ENCODE results near the gene DPM3. TPM values are rescaled to one million over a fixed set of nuclear protein-coding genes. Genes with fewer than 3 reads are reported as not detected.

Gene DPM3
- total RNA-seq, 1 experiment from 2014 or later, result 73.5 TPM

DNA sequence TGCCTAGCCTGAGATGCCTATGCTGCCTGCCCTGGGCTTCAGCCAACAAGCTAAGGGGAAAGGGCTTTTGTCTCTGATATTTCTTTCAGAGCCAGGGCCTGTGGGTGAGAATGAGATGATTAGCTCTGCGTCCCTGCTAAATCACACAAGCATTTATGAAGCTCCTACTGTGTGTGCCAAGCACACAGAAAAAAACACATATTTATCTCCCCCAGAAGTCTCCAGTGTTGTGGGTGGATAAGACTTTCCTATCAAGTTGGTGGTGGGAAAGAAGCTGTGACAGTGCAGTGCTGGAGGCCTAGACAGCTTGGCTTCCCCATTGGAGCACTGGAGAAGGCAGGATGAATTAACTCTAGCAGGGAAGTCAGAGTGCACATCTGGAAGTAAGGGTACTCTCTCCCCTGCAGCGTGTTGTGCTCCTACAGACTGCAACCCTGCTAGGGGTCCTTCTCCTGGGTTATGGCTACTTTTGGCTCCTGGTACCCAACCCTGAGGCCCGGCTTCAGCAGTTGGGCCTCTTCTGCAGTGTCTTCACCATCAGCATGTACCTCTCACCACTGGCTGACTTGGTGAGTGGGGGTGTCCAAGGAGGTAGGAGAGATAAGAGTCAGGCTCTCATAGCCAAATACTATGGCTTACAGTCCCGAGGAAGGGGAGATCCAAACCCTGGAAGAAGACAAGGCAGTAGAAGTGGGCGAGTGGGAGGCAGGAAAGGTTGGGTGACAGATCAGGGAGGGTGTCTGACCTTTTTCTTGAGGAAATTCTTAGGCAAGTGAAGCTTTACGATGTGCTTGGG is 3.0 kb downstream of the DPM3 start (continued):
- TF ChIP-seq, protein P1, sequence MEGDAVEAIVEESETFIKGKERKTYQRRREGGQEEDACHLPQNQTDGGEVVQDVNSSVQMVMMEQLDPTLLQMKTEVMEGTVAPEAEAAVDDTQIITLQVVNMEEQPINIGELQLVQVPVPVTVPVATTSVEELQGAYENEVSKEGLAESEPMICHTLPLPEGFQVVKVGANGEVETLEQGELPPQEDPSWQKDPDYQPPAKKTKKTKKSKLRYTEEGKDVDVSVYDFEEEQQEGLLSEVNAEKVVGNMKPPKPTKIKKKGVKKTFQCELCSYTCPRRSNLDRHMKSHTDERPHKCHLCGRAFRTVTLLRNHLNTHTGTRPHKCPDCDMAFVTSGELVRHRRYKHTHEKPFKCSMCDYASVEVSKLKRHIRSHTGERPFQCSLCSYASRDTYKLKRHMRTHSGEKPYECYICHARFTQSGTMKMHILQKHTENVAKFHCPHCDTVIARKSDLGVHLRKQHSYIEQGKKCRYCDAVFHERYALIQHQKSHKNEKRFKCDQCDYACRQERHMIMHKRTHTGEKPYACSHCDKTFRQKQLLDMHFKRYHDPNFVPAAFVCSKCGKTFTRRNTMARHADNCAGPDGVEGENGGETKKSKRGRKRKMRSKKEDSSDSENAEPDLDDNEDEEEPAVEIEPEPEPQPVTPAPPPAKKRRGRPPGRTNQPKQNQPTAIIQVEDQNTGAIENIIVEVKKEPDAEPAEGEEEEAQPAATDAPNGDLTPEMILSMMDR (IDR thresholded peaks at IDR 0.05), result no peak
- TF ChIP-seq SOX15 (CRISPR knock-in tag; IDR thresholded peaks at IDR 0.05), result no peak

DNA sequence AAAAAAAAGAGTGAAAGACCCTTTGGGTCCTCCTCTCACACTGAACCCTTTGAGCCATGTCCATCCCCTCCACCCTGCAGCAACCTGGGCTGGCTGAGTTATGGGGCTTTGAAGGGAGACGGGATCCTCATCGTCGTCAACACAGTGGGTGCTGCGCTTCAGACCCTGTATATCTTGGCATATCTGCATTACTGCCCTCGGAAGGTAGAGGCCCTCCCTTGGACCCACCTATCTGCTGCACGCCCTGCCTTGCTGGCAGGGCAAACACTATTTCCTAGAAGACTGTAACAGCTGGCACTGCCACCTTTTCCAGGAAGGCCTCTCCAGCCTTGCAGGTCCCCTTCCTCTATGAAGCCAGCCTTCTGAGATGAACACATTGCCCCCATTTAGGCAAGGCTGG is 3.6 kb downstream of the DPM3 start:
- DNase-seq (ENCODE audit: low spot score) (no peak), ATAC-seq (no peak)
- peaks cover 11% of the 10 kb centered on the region for H3K27me3 Mint-ChIP-seq (ENCODE audit: low read depth)
- ChIA-PET POLR2A (interaction anchor here (1.1 to 1.3 kb wide), 2 partner anchors 31 to 45 kb away, joined by 3 to 4 read pairs; no protein-coding TSS in a partner anchor), CTCF (interaction anchor here (1.2 to 4.5 kb wide), 7 partner anchors 9 to 75 kb away, joined by 3 to 66 read pairs (median 13); partner anchors contain the start of genes KRTCAP2 and TRIM46)
- TF ChIP-seq, protein P2, sequence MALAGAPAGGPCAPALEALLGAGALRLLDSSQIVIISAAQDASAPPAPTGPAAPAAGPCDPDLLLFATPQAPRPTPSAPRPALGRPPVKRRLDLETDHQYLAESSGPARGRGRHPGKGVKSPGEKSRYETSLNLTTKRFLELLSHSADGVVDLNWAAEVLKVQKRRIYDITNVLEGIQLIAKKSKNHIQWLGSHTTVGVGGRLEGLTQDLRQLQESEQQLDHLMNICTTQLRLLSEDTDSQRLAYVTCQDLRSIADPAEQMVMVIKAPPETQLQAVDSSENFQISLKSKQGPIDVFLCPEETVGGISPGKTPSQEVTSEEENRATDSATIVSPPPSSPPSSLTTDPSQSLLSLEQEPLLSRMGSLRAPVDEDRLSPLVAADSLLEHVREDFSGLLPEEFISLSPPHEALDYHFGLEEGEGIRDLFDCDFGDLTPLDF (CRISPR knock-in tag; IDR thresholded peaks at IDR 0.05), result no peak
- TF ChIP-seq USF2 (CRISPR knock-in tag; IDR thresholded peaks at IDR 0.05) (no peak), TP53 (CRISPR knock-in tag; IDR thresholded peaks at IDR 0.05) (no peak), ZNF423 (CRISPR knock-in tag; IDR thresholded peaks at IDR 0.05) (no peak), FOXP1 (CRISPR knock-in tag; IDR thresholded peaks at IDR 0.05; ENCODE audit: borderline replicate concordance) (no peak), PRRX2 (CRISPR knock-in tag; IDR thresholded peaks at IDR 0.05) (no peak), GABPB1 (CRISPR knock-in tag; IDR thresholded peaks at IDR 0.05) (no peak)
- TF ChIP-seq, protein P3, sequence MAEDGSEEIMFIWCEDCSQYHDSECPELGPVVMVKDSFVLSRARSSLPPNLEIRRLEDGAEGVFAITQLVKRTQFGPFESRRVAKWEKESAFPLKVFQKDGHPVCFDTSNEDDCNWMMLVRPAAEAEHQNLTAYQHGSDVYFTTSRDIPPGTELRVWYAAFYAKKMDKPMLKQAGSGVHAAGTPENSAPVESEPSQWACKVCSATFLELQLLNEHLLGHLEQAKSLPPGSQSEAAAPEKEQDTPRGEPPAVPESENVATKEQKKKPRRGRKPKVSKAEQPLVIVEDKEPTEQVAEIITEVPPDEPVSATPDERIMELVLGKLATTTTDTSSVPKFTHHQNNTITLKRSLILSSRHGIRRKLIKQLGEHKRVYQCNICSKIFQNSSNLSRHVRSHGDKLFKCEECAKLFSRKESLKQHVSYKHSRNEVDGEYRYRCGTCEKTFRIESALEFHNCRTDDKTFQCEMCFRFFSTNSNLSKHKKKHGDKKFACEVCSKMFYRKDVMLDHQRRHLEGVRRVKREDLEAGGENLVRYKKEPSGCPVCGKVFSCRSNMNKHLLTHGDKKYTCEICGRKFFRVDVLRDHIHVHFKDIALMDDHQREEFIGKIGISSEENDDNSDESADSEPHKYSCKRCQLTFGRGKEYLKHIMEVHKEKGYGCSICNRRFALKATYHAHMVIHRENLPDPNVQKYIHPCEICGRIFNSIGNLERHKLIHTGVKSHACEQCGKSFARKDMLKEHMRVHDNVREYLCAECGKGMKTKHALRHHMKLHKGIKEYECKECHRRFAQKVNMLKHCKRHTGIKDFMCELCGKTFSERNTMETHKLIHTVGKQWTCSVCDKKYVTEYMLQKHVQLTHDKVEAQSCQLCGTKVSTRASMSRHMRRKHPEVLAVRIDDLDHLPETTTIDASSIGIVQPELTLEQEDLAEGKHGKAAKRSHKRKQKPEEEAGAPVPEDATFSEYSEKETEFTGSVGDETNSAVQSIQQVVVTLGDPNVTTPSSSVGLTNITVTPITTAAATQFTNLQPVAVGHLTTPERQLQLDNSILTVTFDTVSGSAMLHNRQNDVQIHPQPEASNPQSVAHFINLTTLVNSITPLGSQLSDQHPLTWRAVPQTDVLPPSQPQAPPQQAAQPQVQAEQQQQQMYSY (CRISPR knock-in tag; IDR thresholded peaks at IDR 0.05), result no peak
- no peaks in the 10 kb centered on the region for H3K9me3 Mint-ChIP-seq
- H3K4me3 Mint-ChIP-seq, result peak overlapping the region; percentile 96
- peaks cover 15% of the 10 kb centered on the region for H3K4me1 Mint-ChIP-seq
- H3K27ac Mint-ChIP-seq, result peak overlapping the region; percentile 79
- H3K36me3 Mint-ChIP-seq, result peaks cover 17% of the 10 kb centered on the region

DNA sequence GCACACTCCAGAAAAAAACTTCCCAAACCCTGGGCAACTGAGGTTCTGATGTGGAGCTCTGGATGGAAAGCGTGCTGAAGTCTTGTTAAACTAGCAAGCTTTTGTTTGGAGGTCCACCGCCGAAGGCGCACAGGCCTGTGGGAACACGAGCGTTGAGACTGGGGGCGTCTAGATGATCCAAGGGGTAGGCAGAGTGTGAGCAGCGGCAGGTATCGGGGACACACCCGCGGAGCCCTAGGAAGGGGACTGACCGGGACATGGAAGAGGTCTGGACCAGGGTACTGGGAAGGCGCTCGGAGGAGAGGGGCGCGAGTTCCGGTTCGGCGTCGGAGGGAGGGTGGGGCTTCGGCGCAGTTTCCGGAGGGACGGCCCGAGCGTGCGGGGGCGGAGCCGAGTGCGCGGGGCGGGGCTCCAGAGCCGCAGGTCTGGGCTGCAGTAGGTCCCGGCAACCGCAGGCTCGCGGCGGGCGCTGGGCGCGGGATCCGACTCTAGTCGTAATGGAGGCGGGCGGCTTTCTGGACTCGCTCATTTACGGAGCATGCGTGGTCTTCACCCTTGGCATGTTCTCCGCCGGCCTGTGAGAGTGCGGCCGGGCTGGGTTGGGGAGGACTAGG is 4.8 kb downstream of the DPM3 start, which contains the start of gene SLC50A1:
Gene SLC50A1 (plus strand): TSS at position 438 of the 614 bp plus-strand sequence. CDS start 60 bp downstream, at position 498.
- DNase-seq (ENCODE audit: low spot score) (peak; percentile 97), ATAC-seq (peak; percentile 87)
- peaks cover 21% of the 10 kb centered on the region for H3K4me1 Mint-ChIP-seq
- H3K27ac Mint-ChIP-seq, result peak within 1 kb of the TSS; percentile 96
- ChIA-PET CTCF (interaction anchor here (1.0 to 4.5 kb wide), 9 partner anchors 10 to 116 kb away, joined by 3 to 66 read pairs (median 11); partner anchors contain the start of gene KRTCAP2), POLR2A (interaction anchor here (0.6 to 1.1 kb wide), 6 partner anchors 11 to 1141 kb away, joined by 3 to 5 read pairs (median 4); no protein-coding TSS in a partner anchor)
- H3K27me3 Mint-ChIP-seq (ENCODE audit: low read depth), result peaks cover under 1% of the 10 kb centered on the region; the same call in 1 of the 2 replicates
- peaks cover 24% of the 10 kb centered on the region for H3K36me3 Mint-ChIP-seq
- no peaks in the 10 kb centered on the region for H3K9me3 Mint-ChIP-seq
- H3K4me3 Mint-ChIP-seq, result peak within 1 kb of the TSS; percentile 96
- TF ChIP-seq CDX4 (CRISPR knock-in tag; IDR thresholded peaks at IDR 0.05; ENCODE audit: borderline replicate concordance) (no peak), HMGXB4 (CRISPR knock-in tag; IDR thresholded peaks at IDR 0.05) (peak; percentile 65; the same call in 1 of the 2 replicates), ATF6 (CRISPR knock-in tag; IDR thresholded peaks at IDR 0.05) (no peak)
- TF ChIP-seq, protein P4, sequence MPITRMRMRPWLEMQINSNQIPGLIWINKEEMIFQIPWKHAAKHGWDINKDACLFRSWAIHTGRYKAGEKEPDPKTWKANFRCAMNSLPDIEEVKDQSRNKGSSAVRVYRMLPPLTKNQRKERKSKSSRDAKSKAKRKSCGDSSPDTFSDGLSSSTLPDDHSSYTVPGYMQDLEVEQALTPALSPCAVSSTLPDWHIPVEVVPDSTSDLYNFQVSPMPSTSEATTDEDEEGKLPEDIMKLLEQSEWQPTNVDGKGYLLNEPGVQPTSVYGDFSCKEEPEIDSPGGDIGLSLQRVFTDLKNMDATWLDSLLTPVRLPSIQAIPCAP (CRISPR knock-in tag; IDR thresholded peaks at IDR 0.05), result no peak; the same call in 1 of the 2 replicates
- TF ChIP-seq, protein P5, sequence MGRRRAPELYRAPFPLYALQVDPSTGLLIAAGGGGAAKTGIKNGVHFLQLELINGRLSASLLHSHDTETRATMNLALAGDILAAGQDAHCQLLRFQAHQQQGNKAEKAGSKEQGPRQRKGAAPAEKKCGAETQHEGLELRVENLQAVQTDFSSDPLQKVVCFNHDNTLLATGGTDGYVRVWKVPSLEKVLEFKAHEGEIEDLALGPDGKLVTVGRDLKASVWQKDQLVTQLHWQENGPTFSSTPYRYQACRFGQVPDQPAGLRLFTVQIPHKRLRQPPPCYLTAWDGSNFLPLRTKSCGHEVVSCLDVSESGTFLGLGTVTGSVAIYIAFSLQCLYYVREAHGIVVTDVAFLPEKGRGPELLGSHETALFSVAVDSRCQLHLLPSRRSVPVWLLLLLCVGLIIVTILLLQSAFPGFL (CRISPR knock-in tag; IDR thresholded peaks at IDR 0.05; ENCODE audit: borderline replicate concordance), result no peak

Measured in WTC11 (cell line).